ENCODE measurements around the gene IMPDH2. TPM values are rescaled to one million over a fixed set of nuclear protein-coding genes. Genes with fewer than 3 reads are reported as not detected.

The IMPDH2 gene
- total RNA-seq (2014; rRNA removed) = 325 and 336 TPM in 2 replicates
- 230 TPM for polyA plus RNA-seq (2012)

DNA sequence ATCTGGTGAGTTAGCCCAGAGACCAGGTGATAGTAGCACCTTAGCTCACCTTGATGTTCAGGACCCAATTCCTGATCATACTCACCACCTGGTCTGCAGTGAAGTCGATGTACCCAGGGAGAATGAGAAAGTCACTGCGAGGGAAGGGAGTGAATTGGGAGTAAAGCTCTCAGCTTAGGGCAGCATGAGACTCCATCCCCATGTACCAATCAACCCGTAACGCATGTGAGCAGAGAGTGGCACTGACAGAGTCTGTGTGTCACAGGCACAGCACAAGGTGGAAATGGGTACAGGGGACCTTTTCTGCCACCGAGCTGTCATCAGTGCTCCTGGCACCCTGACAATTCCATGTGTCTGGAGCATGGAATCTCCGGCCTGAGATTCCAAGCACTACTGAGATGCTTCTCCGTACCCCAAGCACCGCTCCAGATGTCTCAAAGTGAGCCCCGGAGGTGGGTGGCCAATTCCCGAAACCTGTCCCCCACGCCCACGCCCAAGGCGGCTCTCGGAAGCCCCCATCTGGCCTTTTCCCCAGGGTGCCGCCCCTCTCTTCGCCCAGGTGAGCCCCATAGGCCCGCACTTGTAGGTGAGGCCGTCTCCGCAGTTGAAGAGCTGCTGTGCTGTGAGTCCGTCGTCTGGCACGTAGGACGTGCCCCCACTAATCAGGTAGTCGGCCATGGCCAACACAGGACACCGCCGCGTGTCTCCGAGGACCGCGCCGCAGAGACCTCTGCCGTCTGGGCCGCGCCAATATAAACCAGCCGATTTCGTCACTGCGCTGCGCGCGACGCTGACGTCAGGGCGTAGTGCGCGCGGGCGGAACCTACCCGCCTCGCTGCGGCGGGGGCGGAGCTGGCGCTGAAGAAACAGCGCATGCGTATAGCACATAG is at the start of gene IMPDH2:
TSS of gene IMPDH2 (minus strand) at position 726 of the 890 bp plus-strand sequence. CDS start at position 678, 48 bp downstream.
- DNase-seq (ENCODE audit: low read depth) = peak; percentile 86

- DNase-seq (ENCODE audit: low read depth) = no peak
Measured at GRCh38 chr3:49076646-49077045, 47.4 kb upstream of the IMPDH2 start.

- no peak for DNase-seq (ENCODE audit: low read depth)
Measured at GRCh38 chr3:49076116-49076515, 46.9 kb upstream of the IMPDH2 start.

GRCh38 chr3:49058011-49058410 is 28.8 kb upstream of the IMPDH2 start:
- DNase-seq (ENCODE audit: low read depth) = no peak

- no peak for DNase-seq (ENCODE audit: low read depth)
Measured at GRCh38 chr3:49057268-49057667, 28.1 kb upstream of the IMPDH2 start.

- DNase-seq (ENCODE audit: low read depth) = no peak
Measured at GRCh38 chr3:49054344-49054862, 25.2 kb upstream of the IMPDH2 start.

DNA sequence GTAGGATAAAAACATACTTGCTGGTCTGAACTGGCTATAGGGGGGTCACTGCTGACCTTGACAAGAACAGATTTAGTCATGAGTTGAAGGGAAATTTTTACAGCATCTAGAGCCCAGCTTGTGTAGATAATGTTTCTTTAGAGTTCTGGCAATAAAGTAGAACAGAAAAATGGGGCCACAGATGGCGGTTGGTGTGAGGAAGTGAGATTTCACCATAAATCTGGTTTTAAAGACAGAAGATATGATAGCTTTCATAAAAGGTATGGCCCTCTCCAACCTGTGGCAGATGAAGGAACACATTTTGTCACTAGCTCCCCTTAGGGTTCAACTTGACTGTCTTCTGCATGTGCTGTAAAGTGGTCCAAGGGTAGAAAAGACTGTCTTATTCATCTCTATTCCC is 24.3 kb upstream of the IMPDH2 start:
- no peak for DNase-seq (ENCODE audit: low read depth)

DNA sequence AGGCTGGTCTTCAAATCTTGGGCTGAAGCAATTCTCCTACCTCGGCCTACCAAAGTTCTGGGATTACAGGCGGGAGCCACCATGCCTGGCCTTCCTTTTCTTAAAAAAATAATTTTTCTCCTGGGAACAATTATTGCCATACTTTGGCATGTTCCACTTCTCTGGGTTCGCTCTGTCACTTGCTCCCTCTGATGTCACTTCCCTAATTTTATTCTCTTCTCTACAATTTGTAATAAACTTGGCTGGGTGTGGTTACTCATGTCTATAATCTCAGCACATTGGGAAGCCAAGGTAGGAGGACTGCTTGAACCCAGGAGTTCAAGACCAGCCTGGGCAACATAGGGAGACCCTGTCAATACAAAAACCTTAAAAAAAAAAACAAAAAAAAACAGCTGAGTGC is 6.1 kb upstream of the IMPDH2 start:
- DNase-seq (ENCODE audit: low read depth) = no peak

DNA sequence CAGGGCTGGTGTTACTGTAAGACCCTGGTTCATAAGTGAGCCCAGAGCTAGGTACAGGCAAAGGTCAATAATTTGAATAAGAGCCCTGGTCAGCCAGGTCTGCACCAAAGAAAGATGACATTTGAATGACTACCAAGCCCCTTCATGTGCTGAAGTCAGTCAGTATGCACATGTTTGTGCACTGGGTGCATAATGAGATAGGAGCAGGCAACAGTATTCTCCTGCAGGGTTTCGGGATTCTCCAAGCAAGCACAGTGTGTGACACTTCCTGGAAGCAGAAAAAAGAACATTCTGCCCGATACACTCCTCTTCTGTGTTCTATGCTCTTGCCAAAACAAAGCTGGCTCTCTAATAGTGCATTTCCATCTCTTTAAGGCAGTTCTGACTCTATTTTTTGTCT is 5.5 kb upstream of the IMPDH2 start:
- DNase-seq (ENCODE audit: low read depth) = no peak

DNA sequence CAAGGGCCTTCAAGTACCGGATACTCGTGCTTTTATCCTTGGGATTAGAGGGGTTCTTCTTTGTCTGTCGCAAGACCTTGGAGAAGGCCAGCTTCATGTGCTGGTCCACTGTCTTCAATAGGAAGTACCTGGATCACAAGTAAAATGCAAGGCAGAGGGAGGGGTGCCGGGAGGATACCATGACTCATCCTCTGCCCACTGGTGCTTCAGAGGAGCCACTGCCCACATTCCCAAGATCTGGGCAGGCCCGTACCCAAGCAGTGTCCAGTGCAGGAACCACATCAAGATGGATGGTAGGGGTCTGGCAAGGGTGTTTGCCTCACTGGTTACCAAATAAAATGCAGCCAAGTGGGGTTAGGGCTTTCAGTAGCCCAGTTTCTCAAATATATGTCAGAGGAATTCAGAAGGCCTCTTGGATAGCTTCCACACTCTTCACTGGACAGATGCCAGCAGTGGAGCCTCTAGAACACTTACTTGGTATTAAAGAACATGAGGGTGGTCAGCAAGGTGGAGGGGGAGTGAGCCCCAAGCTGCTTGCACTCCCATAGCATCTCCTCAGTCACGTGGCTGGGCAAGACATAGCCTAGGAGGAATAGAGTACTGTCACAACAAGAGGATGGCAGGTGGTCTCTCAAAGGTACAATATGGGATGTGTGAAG is 3.6 kb upstream of the IMPDH2 start:
- no peak for DNase-seq (ENCODE audit: low read depth)

- no peak for DNase-seq (ENCODE audit: low read depth)
Measured at GRCh38 chr3:49030321-49030720, 1.1 kb upstream of the IMPDH2 start.

GRCh38 chr3:49029563-49029884 is 326 bp upstream of the IMPDH2 start:
- DNase-seq (ENCODE audit: low read depth) = no peak

DNA sequence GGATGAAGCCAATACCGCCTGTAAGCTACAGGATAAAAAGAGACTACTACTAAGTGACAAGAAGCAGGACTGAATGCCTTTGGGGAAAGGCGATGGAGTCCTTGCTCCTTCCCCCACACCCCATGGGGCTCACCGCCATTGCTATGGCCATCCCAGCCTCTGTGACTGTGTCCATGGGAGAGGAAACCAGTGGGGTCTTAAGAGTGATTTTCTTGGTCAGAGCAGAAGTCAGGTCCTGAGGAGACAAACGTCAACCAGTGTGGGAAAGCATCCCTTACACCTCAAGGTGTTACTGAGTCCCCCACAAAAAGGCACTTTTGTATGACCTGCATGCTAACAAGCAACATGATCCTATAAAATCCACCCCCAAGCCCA is 913 bp downstream of the IMPDH2 start:
- DNase-seq (ENCODE audit: low read depth) = no peak

DNA sequence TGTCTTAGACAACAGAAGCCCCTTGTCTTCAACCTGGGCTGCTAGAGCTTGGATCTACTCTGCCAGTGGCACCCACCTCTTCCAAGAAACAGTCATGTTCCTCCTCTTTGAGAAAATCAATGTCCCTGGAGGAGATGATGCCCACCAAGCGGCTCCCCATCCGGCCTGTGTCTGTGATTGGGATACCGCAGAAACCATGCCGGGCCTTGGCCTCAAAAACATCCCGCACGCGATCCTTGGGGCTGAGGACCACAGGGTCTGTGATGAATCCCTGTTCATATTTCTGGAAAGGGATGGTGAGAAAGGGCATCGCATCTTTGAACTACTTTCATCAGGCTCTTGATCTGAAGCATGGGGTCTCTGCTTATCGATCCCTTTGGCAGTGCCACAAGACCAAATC is 1.6 kb downstream of the IMPDH2 start:
- DNase-seq (ENCODE audit: low read depth) = no peak

DNA sequence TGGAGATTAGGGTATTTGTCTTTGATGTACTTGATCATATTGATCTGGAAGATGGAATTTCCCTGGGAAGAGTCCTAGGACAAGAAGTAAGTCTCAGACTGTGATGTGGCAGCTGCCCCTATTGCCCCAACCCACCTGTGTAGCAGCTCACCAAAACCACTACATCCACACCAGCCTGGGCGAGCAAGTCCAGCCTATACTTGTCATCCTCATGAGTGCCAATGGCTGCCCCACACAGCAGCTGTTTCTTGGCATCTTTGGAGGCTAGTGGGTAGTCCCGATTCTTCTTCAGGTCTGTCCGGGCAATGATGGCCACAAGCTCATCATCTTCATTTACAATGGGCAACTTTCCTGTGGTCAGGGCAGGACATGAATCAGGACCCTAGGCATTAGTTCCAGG is 2.7 kb downstream of the IMPDH2 start:
- no peak for DNase-seq (ENCODE audit: low read depth)

- DNase-seq (ENCODE audit: low read depth) = no peak
Measured at GRCh38 chr3:49025793-49026520, 3.2 kb downstream of the IMPDH2 start.

DNA sequence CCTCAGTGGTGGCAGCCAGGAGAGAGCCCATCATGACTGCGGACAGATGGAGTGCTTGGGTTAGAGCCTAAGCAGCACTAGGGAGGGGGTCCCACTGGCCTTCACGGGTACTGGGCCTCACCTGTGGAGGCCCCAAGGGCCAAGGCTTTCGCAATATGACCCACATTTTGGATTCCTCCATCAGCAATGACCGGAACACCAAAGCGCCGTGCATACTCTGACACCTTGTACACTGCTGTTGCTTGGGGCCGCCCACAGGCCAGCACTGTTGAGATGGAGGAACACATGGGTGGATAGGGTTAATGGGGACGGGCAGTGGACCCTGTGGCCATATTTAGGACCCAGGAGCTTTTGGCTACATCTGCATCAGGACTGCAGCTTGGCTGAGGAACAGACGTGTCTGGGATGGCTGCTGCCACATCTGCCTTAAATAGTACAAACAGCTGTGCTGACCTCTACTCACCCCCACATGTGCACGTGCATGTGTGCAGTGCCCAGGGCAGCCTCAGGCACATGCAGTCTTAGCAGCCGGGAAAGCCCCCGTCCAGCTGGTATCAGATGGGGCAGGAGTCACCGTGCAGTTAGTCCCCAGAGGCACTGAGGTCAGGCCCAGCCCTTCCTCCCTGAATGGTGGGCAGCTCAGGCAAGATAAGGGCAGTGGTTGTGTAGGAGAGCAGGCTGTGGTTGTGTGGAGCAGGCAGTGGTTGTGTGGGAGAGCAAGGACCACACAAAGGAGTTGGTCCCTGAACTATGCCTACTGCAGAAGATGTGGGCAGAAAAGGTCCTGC is 4.0 kb downstream of the IMPDH2 start:
- DNase-seq (ENCODE audit: low read depth) = peak; percentile 76

GRCh38 chr3:49024449-49024848 is 4.7 kb downstream of the IMPDH2 start:
- DNase-seq (ENCODE audit: low read depth) = no peak

GRCh38 chr3:49023775-49024174 is 5.4 kb downstream of the IMPDH2 start:
- no peak for DNase-seq (ENCODE audit: low read depth)

GRCh38 chr3:49022688-49023171 is 6.5 kb downstream of the IMPDH2 start:
- DNase-seq (ENCODE audit: low read depth) = no peak
